ENCODE results near the gene LMAN1. TPM values are rescaled to one million over a fixed set of nuclear protein-coding genes. Genes with fewer than 3 reads are reported as not detected.

Gene LMAN1
- total and polyA plus RNA-seq, 2 experiments from 2014 or later = 111 to 134 TPM

DNA sequence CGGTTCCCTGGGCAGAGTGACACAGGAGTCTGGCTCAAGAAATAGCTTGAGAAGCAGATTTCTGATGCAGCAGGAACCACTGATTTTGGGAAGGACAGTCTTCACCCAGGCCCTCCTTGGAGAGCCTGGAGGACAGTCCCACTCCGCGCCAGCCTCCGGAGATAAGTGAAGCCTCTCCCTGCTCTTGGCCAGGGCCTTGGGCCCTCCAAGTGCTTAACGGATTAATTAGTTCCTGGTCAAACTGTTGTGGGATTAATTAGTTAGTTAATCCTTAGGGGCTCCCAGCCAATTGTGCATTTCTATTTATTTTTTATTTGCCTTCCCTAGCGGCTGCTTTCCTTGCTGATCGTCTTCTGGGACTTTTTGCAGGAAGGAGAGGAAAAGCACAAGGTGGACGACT is 60.2 kb downstream of the LMAN1 start (continued):
- TF ChIP-seq, protein P1, sequence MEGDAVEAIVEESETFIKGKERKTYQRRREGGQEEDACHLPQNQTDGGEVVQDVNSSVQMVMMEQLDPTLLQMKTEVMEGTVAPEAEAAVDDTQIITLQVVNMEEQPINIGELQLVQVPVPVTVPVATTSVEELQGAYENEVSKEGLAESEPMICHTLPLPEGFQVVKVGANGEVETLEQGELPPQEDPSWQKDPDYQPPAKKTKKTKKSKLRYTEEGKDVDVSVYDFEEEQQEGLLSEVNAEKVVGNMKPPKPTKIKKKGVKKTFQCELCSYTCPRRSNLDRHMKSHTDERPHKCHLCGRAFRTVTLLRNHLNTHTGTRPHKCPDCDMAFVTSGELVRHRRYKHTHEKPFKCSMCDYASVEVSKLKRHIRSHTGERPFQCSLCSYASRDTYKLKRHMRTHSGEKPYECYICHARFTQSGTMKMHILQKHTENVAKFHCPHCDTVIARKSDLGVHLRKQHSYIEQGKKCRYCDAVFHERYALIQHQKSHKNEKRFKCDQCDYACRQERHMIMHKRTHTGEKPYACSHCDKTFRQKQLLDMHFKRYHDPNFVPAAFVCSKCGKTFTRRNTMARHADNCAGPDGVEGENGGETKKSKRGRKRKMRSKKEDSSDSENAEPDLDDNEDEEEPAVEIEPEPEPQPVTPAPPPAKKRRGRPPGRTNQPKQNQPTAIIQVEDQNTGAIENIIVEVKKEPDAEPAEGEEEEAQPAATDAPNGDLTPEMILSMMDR (conservative IDR thresholded peaks at IDR 0.05; ENCODE audit: low read depth in 2 of 2) = no peak
- TF ChIP-seq STAT1 (IDR thresholded peaks at IDR 0.05; ENCODE audit: unreplicated experiment) (no peak), EZH2phosphoT487 (IDR thresholded peaks at IDR 0.05; ENCODE audit: unreplicated experiment) (no peak), EZH2 (IDR thresholded peaks at IDR 0.05; ENCODE audit: low read depth, unreplicated experiment) (no peak), POLR2AphosphoS5 (IDR thresholded peaks at IDR 0.05; ENCODE audit: low read depth) (no peak), ZNF331 (CRISPR knock-in tag; IDR thresholded peaks at IDR 0.05; ENCODE audit: low read depth) (no peak)
- TF ChIP-seq, protein P2, sequence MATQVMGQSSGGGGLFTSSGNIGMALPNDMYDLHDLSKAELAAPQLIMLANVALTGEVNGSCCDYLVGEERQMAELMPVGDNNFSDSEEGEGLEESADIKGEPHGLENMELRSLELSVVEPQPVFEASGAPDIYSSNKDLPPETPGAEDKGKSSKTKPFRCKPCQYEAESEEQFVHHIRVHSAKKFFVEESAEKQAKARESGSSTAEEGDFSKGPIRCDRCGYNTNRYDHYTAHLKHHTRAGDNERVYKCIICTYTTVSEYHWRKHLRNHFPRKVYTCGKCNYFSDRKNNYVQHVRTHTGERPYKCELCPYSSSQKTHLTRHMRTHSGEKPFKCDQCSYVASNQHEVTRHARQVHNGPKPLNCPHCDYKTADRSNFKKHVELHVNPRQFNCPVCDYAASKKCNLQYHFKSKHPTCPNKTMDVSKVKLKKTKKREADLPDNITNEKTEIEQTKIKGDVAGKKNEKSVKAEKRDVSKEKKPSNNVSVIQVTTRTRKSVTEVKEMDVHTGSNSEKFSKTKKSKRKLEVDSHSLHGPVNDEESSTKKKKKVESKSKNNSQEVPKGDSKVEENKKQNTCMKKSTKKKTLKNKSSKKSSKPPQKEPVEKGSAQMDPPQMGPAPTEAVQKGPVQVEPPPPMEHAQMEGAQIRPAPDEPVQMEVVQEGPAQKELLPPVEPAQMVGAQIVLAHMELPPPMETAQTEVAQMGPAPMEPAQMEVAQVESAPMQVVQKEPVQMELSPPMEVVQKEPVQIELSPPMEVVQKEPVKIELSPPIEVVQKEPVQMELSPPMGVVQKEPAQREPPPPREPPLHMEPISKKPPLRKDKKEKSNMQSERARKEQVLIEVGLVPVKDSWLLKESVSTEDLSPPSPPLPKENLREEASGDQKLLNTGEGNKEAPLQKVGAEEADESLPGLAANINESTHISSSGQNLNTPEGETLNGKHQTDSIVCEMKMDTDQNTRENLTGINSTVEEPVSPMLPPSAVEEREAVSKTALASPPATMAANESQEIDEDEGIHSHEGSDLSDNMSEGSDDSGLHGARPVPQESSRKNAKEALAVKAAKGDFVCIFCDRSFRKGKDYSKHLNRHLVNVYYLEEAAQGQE (IDR thresholded peaks at IDR 0.05; ENCODE audit: unreplicated experiment) = no peak

DNA sequence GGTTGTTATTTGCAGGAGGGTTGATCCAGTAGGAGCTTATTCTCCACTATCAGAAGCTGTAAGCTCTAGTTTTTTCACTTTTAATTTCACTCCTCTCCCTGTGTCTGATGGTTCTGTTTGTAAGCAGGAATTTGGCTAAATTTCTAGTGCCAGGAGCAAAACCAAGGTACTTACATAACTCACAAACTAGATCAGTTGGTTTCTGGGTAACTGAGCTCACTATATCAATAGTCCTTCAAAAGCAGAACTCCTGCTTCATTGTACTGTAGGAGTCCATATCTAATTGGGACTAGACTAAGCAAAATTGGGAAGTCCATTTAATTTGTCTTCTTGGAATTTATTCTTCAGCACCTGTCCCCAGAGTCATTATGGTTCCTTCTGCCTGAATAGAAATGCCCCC is 65.7 kb downstream of the LMAN1 start:
- Mint-ChIP-seq H3K4me3 (no peak overlapping the region), H3K9me3 (no peaks in the 10 kb centered on the region), H3K4me1 (peaks cover 8% of the 10 kb centered on the region; the same call in 2 of the 3 replicates), H3K27ac (no peak overlapping the region), H3K36me3 (ENCODE audit: low read depth) (no peaks in the 10 kb centered on the region), H3K27me3 (ENCODE audit: insufficient read depth, low read depth, poor library complexity) (no peaks in the 10 kb centered on the region)
- H3K27ac ChIP-seq (ENCODE audit: low read depth) = no peak overlapping the region
- no peak overlapping the region for H3K4me3 ChIP-seq
- H3K4me1 ChIP-seq (ENCODE audit: insufficient read depth) = 0 out of 2 replicates have a peak, but pooled peaks cover 7% of the 10 kb centered on the region
- no peaks in the 10 kb centered on the region for H3K27me3 ChIP-seq (ENCODE audit: insufficient read depth)
- no peak for DNase-seq (ENCODE audit: low spot score)
- no peak overlapping the region for H3K4me2 ChIP-seq
- TF ChIP-seq, protein P2 (IDR thresholded peaks at IDR 0.05; ENCODE audit: unreplicated experiment) = no peak
- TF ChIP-seq EZH2phosphoT487 (IDR thresholded peaks at IDR 0.05; ENCODE audit: unreplicated experiment) (no peak), JUNB (IDR thresholded peaks at IDR 0.05; ENCODE audit: unreplicated experiment) (no peak), ZNF114 (CRISPR knock-in tag; IDR thresholded peaks at IDR 0.05) (no peak)
- H2AFZ ChIP-seq = peak overlapping the region; percentile 39
- no peaks in the 10 kb centered on the region for H3K79me2 ChIP-seq (replicated peaks; ENCODE audit: insufficient read depth)
- no peak for ATAC-seq
- no peaks in the 10 kb centered on the region for H3K9me2 ChIP-seq (ENCODE audit: insufficient read depth)
- H3K36me3 ChIP-seq (ENCODE audit: insufficient read depth) = no peaks in the 10 kb centered on the region
- H3F3A ChIP-seq (replicated peaks; ENCODE audit: low read depth) = no peaks in the 10 kb centered on the region
- no peaks in the 10 kb centered on the region for H4K20me1 ChIP-seq (replicated peaks; ENCODE audit: insufficient read depth)
